Peyer's patch (tissue), 4 donors: Measurements from ENCODE around the gene OTUD1.

Source experiments
- POLR2A ChIP-seq, 2 donors: fragments of 450-650 bp; IDR thresholded peaks; one replicate each; pipeline ENCODE4 v1.5.1; 2017; ENCODE audit warnings: antibody characterized with exemption in 2 of 2, mild to moderate bottlenecking in 2 of 2, moderate library complexity in 2 of 2
- TF ChIP-seq, protein P1 (sequence below), 6 experiments: fragments of 450-650 bp in 4 of 6; fragments of 200-600 bp in 2 of 6; sonication (generic) in 1 of 6; IDR thresholded peaks; one replicate each; pipeline ENCODE4 v1.5.1; 2017 to 2019; ENCODE audit warnings: antibody characterized with exemption in 6 of 6, mild to moderate bottlenecking in 3 of 6, moderate library complexity in 1 of 6

DNA sequence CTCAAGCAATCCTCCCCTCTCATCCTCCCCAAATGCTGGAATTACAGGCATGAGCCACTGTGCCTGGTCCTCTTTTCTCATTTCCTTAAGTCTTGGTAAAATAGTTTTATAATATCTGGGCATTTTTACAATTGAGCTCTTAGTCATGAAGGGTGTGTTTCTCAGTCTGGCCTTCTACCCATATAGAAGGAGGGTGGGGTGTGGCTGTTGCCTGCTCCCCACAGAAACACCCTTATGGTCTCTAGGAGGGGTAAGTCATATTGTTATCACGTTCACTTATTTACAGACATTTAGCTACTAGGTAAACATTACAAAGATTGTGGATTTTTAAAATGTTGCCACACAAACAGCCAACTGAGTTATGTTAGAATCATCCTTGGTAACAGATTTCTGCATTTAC is 6.7 kb upstream of the OTUD1 start:
- TF ChIP-seq, protein P1, sequence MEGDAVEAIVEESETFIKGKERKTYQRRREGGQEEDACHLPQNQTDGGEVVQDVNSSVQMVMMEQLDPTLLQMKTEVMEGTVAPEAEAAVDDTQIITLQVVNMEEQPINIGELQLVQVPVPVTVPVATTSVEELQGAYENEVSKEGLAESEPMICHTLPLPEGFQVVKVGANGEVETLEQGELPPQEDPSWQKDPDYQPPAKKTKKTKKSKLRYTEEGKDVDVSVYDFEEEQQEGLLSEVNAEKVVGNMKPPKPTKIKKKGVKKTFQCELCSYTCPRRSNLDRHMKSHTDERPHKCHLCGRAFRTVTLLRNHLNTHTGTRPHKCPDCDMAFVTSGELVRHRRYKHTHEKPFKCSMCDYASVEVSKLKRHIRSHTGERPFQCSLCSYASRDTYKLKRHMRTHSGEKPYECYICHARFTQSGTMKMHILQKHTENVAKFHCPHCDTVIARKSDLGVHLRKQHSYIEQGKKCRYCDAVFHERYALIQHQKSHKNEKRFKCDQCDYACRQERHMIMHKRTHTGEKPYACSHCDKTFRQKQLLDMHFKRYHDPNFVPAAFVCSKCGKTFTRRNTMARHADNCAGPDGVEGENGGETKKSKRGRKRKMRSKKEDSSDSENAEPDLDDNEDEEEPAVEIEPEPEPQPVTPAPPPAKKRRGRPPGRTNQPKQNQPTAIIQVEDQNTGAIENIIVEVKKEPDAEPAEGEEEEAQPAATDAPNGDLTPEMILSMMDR (IDR thresholded peaks at IDR 0.05) = no peak
- no peak for TF ChIP-seq POLR2A (IDR thresholded peaks at IDR 0.05)
